Posterior vena cava (tissue), 2 donors: ENCODE measurements around the gene MOB3B. TPM values are rescaled to one million over a fixed set of nuclear protein-coding genes. Genes with fewer than 3 reads are reported as not detected.

Experiments used
- DNase-seq: peaks from one replicate; pipeline ENCODE4 v3.0.0-alpha.2; 2020; ENCODE audit warnings: low spot score
- intact Hi-C, 2 donors: fragments of 100-400 bp; cut with DNase I; formaldehyde crosslinking; loops; one replicate each; pipeline versions ENCODE4 v1.14.1 to v1.14.2; 2022 to 2023
- long read RNA-seq, 2 donors: library from polyadenylated mRNA; unstranded; transcript quantifications; one replicate each; pipeline ENCODE4 v2.0.0, GENCODE V29; 2020 to 2021
- total RNA-seq, 2 donors: library from RNA; stranded (reverse); fragmentation: NEBNext Ultra II Directional; extraction: Animal tissue kit (Norgen Biotek cat#: 25700); gene quantifications; one replicate each; pipeline ENCODE4 v1.2.1, GENCODE V29; 2021
- donor health status: DM: yes; HTN: yes; CAD: no.
- donor health status: DM: yes; HTN: yes; CAD: no.

Gene MOB3B
- 1 to 10 TPM; 3.2 to 4.0 TPM for total RNA-seq
- long read RNA-seq, donor 1, full-length matches to known transcripts, result 2 of 3 reads
- long read RNA-seq, donor 1, partial matches to known transcripts, result 1 of 3 reads
- long read RNA-seq, donor 1, other reads (novel, unspliced or antisense), result 0 of 3 reads
- long read RNA-seq, donor 2, full-length matches to known transcripts, result 7 of 7 reads
- long read RNA-seq, donor 2, partial matches to known transcripts, result 0 of 7 reads
- long read RNA-seq, donor 2, other reads (novel, unspliced or antisense), result 0 of 7 reads

DNA sequence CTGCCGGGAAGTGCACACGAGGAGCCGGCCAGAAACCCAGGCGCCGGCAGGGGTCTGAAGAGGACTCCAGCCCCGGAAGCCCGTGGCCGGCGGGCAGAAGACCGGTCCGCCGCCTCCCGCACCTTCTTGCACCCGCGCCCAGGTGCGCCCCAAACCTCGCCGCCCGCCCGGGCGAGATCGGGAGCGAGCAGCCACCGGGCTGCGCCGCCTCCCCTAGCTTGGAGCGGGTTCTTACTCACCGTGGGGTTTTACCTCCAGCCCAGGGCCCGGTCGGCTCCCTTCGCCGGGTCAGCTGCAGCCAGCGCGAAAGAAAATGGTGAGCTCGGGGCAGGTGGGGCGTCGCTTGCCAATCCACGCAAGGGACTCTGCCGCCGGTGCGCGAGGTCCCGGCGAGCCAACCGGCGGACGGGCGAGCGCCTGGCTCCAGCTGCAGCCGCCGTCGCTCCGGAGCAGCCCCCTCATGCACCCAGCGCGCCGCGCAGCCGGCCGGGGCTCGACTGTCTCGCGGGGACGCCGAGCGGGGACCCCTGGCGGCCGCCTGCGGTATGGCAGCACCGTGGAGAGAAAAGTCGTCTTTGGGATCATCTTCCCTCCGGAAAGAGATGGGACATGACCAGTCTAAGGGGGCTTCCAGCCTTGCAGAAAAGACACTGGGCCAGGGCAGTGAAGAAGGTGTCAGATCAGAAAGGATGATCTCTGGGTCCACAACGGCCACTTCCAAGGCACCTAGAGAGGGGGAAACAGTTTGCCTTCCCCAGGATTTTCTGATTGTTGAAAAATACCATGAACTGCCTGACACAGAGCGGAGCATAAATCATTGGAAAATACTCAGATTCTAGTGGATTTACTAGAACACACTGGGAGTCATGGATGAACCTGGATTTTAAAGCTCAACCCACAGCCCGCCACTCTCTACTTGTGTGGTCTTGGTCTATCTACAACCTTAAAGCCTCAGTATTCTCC is at the start of gene MOB3B:
TSS of gene MOB3B (minus strand) at position 499 of the 963 bp plus-strand sequence. CDS start 74,264 bp downstream, outside the sequence.
- intact Hi-C loops, result loop anchor here in 1 of 2 donors (5.0 kb wide), 1 partner anchor 192 kb away; no protein-coding TSS in a partner anchor
- DNase-seq, result peak; percentile 95

DNA sequence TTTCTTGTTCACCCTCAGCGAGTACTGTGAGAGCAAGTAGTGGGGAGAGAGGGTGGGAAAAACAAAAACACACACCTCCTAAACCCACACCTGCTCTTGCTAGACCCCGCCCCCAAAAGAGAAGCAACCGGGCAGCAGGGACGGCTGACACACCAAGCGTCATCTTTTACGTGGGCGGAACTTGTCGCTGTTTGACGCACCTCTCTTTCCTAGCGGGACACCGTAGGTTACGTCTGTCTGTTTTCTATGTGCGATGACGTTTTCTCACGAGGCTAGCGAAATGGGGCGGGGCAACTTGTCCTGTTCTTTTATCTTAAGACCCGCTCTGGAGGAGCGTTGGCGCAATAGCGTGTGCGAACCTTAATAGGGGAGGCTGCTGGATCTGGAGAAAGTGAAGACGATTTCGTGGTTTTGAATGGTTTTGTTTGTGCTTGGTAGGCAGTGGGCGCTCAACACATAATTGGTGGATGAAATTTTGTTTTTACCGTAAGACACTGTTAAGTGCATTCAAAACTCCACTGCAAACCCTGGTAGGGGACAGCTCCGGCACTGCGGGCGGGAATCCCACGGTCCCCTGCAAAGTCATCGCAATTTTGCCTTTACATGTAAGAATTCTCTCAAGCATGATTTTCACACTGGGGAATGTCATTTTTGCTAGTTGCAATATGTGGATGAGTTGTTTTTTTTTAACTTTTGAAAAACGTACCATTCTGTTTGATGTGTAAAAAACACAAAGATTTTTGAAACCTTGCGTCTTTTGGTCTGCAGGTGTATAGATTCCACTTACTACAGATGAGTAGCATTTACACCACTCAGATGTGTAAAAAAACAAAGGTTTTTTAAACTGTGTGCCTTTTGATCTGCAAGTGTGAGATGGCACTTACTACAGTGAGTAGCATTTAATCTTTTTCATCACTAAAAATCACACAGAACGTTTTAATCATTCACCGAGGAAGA is 44.3 kb upstream of the MOB3B start:
- intact Hi-C loops, result no loop called here
- DNase-seq, result peak; percentile 98

- intact Hi-C loops, result no loop called here
- peak; percentile 95 for DNase-seq
These were observed 43.5 kb upstream of the MOB3B start, which contains the start of gene C9orf72 for GRCh38 chr9:27572918-27573633. TSS of gene C9orf72 (minus strand) at chr9:27573481. CDS start at chr9:27567120, 6,361 bp downstream.

GRCh38 chr9:27572566-27572917 is 42.9 kb upstream of the MOB3B start:
- DNase-seq, result no peak
- intact Hi-C loops, result no loop called here

GRCh38 chr9:27572061-27572460 is 42.4 kb upstream of the MOB3B start:
- intact Hi-C loops, result no loop called here
- DNase-seq, result no peak

DNA sequence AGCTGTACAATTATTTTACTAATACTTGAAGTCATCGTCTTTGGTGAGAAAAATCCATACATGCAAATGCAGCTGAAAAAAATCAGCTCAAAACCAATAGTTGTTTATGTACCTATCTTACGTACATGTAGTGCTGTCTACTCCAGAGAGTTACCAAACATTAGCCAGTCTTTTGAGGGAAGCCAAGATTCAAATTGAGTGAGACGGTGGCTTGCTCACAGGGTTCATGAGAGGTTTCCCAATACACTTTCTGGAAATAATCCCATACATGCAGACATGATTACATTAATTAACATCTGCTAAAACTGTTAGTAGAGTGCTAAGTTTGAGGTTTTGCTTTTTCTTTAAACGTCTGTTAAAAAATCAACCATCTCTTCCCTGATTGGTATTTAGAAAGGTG is 41.4 kb upstream of the MOB3B start:
- no peak for DNase-seq
- intact Hi-C loops, result no loop called here

DNA sequence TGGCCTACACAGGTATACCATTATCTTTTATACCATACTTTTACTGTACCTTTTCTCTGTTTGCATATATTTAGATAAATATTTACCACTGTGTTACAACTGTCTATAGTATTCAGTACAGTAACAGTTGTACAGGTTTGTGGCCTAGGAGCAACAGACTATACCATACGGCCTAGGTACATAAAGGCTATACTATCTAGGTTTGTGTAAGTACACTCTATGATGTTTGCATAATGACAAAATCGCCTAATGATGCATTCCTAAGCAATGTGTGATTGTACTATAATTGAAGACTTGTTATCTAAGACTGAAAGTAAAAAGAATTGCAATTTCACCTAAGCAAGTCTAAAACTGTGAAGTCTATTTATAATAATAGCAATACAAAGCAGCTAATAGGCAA is 39.8 kb upstream of the MOB3B start:
- intact Hi-C loops, result no loop called here
- no peak for DNase-seq

- DNase-seq, result no peak
- intact Hi-C loops, result no loop called here
These were observed 36.5 kb upstream of the MOB3B start for GRCh38 chr9:27566118-27566517.

DNA sequence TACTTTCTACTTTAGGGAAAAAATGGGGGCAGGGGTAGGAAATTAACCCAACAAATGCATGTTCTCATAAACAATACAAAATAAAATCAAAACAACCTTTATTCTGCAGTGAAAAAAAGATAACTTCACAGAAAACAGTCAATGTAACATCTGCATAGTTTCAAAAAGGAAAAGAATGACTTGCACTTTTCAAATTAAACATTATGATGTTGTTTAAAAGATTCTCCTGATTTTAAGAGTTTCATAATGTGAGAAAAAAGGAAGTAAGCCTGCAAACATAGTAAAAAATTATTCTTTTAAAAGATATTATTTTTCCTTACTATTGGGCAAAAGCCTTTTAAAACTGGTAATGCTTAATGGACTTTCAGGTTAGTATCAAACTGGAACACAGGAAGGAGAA is 36.1 kb upstream of the MOB3B start:
- DNase-seq, result no peak
- intact Hi-C loops, result no loop called here

DNA sequence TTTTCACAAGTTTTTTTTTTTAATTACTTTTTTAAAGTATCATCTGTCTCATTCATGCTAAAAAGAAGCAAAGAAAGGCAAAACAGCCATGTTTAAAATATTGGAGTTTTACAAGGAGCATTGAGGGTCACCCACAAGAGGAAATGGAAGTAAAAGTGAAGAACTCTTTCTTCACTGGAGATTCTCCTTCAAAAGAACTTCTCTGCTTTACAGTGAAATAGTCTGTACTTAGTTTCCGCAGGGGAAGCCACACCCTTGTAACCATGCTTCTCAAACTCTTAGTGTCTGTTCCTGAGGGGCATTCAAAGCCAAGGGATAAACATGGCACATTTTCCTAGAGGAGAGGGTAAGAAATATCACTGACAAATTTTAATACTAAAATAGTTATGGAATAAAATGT is 35.1 kb upstream of the MOB3B start:
- intact Hi-C loops, result no loop called here
- DNase-seq, result no peak

GRCh38 chr9:27563738-27564430 is 34.3 kb upstream of the MOB3B start:
- no peak for DNase-seq
- intact Hi-C loops, result no loop called here

DNA sequence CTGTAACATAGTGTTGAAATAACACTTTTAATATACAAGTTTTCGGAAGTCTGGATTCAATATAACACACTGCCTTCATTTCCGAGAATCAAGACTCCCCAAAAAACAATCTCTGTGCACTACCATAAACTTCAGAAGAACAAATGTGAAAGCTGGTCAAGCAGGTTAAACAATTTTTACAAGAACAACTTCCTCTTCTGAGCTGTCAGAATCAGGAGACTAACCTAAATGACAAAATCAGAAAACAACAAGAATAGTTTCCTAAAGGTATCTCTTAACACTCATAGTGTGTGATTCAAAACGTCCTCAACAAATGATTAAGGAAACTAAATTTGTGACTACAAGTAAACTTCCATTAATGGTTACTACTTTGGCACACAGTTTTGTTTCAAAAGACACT is 32.1 kb upstream of the MOB3B start:
- intact Hi-C loops, result no loop called here
- DNase-seq, result no peak

DNA sequence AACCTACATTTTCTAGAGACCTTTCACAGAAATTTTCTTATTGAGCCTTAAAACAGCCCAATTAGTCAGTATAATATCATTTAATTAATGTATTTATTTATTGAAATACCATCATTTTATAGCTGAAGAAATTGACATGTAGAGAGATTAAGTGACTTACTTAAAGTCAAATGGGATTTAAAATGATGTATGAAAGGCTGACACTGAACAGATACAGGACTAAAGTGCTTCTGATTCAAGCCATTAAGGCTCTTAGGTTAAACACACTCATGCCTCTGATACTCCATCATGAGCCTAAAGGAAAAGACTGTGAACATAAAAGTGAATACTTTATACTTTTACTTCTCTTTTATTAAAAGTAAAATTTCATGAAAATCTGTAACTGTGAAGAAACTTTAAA is 30.8 kb upstream of the MOB3B start:
- intact Hi-C loops, result no loop called here
- no peak for DNase-seq

GRCh38 chr9:27558307-27558706 is 28.7 kb upstream of the MOB3B start:
- intact Hi-C loops, result no loop called here
- DNase-seq, result no peak

GRCh38 chr9:27556470-27556869 is 26.9 kb upstream of the MOB3B start:
- intact Hi-C loops, result no loop called here
- DNase-seq, result no peak

- no peak for DNase-seq
- intact Hi-C loops, result no loop called here
These were observed 25.1 kb upstream of the MOB3B start for GRCh38 chr9:27554712-27555111.

DNA sequence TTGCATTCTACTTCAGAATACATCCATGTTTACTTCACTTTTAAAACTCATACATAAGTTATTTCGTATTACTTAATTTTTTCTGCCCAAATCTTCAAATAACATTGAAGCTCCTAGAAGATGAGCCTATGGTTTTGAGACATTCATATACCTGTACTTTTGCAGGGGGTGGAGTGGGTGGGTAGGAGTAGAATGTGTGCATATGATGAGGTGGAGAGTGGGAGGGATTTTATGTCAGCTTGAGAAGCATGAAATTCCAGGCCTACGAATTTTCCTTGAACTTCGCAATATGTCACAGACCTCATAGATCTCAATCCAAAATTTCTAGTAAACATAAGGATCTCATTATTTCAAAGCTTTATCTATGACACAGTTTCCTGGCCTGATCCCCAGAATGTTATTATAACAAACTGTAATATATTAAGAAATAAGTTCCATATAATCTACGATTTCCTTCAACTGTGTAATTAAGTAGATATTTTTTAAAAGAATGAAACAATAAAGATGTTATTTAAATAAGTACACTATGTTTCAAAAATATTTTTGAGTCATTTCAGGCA is 19.7 kb upstream of the MOB3B start:
- DNase-seq, result no peak
- intact Hi-C loops, result loop anchor here (5.0 kb wide), 2 partner anchors 212 to 217 kb away; no protein-coding TSS in a partner anchor
